GM18511 (cell line): Measurements from ENCODE around the gene ITPRID2.
"Not testable (repeated sequence)": the region's sequence is repeated elsewhere in the genome, so short reads cannot be mapped to it uniquely, and the experiment has no call there.

Experiments used
- ATAC-seq: cut with Tn5 transposase; IDR thresholded peaks from one replicate; pipeline ENCODE4 v1.9.1; 2021; ENCODE audit warnings: mild to moderate bottlenecking, moderate library complexity; ENCODE audit not compliant: unreplicated experiment

Gene ITPRID2

DNA sequence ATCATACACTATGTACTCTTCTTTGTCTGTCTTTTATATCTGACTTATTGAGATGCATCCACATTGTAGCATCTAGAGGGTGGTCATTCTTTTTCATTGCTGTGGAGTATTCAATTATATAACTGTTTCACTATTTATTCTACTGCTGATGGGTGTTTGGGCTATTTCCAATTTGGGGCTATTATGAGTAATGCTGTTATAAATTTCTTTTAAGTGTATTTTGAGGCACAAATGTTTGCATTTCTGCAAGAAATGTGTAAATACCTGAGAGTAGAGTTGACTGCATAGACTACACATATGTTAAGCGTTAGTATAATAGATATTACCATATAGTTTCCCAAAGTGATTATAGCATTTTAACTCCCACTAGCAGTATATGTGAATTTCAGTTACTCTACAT is 67.2 kb downstream of the ITPRID2 start:
- no peak for ATAC-seq

DNA sequence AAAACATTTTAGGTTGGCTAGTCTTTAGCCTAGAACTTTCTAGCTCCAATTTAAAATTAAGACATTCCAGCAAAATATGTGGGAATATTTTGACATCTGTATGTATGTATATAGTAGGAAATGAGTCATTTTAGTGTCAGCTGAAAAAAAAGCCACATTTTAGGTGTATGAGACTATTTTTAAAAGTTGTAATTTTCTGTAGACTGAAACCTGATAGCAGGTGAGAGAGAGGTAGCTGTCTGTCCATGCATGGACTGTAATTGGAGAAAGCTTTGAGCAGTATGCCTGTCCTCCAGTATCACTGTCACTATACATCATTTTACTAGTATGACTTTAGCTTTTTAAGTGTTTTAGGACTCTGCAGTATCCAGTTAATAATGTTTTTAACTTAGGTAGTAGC is 68.0 kb downstream of the ITPRID2 start:
- no peak for ATAC-seq

DNA sequence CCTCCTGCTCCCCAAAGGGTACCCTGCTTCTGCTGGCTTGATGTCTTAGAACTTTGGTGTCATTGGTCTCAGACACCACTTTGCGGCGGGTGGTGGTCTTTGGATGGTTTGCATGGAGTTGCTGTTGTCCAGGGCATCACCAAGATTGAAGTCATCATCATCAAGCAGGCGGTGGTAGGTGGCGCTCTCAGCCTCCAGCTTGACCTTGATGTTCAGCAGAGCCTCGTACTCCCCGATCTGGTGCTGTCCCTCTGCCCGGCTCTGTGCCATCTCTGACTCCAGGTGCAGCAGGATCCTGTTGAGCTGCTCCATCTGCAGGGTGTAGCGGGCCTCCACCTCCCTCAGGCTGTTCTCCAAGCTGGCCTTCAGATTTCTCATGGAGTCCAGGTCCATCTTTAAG is 69.6 kb downstream of the ITPRID2 start:
- not testable (repeated sequence) for ATAC-seq

DNA sequence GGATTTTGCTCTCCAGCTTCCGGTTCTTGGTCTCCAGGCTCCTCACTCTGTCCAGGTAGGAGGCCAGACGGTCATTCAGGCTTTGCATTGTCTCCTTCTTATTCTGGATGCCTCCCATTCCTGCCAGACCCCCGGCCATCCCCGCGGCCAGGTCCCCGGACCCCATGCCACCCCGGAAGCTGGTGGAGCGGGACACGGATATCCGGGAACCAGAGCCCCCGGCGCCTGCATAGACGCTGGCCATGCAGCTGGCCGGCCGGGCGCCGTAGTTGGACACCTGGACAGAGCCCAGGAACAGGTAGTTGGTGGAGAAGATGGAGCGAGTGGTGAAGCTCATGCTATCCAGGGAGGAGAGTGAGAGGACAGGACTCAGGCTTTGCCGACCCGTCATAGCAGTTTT is 70.6 kb downstream of the ITPRID2 start:
- no peak for ATAC-seq

DNA sequence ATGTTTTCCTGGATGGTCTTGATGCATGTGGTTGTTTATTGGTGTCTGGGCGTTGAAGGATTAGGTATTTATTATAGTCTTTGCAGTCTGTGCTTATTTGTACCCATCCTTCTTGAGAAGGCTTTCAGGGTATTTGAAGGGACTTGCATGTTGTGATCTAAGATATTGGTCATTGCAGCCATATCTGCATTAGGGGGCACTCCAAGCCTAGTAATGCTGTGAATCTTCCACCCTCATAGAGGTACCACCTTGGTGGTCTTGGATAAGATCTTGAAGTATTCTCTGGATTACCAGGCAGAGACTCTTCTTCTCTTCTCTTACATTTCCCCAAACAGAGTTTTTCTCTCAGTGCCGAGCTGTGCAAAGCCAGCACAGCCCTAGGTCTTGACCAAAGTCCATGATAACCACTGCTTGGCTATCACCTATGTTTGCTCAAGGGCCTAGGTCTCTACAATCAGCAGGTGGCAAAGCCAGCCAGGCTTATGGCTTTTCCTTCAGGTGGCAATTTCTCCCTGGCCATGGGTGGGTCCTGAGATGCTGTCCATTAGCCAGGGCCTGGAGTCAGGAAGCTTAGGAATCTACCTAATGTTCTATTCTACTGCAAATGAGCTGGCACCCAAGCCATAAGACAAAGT is 78.7 kb downstream of the ITPRID2 start:
- ATAC-seq, result no peak

DNA sequence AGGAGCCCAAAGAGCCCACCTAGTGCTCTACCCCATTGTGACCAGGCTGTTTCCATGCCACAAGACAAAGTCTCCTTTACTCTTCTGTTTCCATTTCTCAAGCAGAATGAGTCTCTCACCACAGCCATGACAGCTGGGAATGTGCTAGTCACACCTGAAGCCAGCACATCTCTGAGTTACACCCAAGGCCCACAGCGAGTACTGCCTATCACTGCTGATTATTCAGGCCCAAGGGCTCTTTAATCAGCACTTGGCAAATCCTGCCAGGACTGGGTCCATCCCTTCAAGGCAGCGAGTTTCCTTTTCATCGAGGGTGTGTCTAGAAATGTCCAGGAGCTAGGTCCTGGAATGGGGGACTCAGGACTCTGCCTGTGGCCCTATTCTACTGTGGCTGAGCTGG is 79.5 kb downstream of the ITPRID2 start:
- no peak for ATAC-seq

DNA sequence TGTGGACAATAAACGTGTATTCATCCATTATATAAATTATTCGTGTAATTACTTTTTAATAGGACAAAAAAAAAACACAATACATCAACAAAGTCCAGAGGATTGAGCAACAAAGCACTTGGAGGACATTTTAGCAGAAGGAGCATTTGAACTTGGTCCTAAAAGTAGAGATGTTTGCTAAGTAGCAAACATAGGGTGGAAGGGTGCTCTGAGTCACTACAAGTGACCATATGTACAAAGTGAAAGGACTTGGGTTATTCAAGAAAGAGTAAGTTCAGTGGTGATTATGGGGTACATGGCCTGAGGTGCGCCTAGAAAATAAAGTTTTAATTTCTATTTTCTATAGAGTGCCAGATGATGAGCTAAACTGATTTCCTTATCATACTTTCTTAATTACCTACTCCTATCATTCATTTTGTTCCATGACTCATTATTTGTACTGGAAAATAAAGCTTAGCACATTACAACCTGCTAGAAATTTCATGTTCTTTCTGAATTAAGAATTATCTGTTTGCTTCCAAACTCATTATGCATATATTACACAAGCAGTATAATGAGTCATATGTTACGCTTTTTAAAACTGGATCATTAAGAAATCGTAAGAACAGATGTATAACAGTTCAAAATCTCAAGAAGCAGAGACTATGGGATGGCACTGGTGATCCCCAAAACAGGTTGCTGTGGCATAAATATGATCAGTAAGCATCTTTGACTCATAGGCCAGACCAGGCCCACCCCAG is 81.1 kb downstream of the ITPRID2 start:
- ATAC-seq, result no peak

DNA sequence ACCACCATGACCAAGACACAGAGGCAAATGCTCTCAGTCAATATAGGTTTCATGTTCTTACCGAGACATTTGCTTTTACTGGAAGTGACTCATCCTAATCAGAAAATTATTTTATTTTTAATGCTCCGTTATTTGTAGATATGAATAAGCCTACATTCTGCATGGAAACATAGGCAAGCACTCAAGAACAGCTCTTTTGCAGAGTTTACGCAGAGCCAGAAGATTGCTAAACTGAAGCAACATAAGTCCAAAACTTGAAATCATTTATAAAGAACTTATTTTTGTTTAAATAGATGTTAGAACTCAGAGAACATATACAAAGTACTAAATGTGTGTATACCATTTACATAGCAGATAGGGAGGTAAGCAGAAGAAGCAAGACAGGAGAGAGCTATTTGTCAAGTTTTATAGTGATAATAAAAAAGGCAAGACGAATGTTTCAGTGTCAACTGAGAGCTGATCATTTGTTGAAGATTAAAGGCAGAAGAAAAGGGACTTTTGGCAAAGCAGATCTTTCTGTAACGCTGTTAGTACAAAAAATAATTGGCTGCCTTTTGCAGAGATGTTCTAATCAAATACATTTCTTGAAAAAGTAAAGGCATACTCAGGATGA is 81.7 kb downstream of the ITPRID2 start:
- ATAC-seq, result no peak

DNA sequence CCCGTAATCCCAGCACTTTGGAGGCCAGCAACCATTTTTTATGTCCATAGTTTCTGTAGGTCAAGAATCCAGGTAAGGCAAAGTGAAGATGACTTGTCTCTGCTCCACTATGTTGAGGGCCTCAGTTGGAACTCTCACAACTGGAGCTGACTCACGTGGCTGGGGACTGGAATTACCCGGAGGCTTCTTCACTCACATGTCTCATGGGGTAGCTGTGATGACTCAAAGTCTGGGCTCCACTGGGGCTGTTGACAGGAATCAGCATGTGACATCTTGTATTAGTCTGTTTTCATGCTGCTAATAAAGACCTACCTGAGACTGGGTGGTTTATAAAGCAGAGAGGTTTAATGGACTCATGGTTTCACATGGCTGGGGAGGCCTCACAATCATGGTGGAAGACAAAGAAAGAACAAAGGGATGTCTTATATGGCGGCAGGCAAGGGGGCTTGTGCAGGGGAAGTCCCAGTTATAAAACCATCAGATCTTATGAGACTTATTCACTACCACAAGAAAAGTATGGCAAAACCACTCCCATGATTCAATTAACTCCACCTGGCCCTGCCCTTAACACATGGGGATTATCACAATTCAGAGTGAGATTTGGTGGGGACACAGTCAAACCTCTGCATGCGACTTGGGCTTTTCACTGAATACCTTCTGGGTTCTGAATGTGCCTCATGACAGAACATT is 86.3 kb downstream of the ITPRID2 start:
- peak; percentile 63 for ATAC-seq

DNA sequence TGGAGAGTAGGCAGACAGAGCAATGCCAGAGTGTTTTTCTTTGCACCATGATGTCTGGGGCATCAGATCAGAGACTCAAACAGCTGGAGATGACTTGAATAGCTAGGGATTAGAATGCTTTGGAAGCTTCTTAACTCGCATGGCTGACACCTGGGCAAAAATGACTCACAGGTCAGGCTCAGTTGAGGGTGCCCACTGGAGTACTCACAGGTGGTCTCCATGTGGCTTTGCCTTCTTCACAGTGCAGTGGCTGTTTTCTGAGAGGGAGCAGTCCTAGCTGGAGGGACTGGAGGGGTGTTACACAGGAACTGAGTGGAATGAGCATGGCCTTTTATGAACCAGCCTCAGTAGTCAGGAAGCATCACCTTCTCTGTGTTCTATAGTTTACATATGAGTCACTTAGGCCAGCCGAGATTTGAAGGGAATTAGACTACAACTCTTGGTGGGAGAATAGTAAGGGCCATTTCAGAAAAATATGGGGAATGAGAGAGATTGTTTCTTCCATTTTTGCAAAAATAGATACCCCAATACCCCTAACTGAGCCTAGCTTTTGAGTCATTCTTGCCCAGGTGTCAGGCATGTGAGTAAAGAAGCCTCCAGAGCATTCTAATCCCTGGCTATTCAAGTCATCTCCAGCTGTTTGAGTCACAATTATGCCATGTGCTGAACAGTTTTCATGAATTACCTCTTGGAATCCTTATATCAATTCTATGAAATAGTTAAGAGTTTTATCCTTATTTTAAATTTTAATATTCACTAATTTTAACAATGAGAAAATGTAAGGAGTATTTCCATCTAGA is 87.0 kb downstream of the ITPRID2 start:
- peak; percentile 27 for ATAC-seq
